HepG2 (cell line): ENCODE results near the gene ABCA4. TPM values are rescaled to one million over a fixed set of nuclear protein-coding genes. Genes with fewer than 3 reads are reported as not detected.

Source experiments
- ATF1 ChIP-seq: IDR thresholded peaks from 2 replicates; pipeline ENCODE4 v1.6.1; 2016; ENCODE audit warnings: mild to moderate bottlenecking, control low read depth
- HDAC2 ChIP-seq: sonication (generic); formaldehyde crosslinking; IDR thresholded peaks from 2 replicates; pipeline ENCODE4 v1.4.0; 2020; ENCODE audit warnings: missing genetic modification reagents
- HMGXB4 ChIP-seq, 2 experiments: sonication (generic) in 1 of 2; formaldehyde crosslinking in 1 of 2; IDR thresholded peaks; 2 replicates each; pipeline versions ENCODE4 v1.4.0 to v1.6.1; 2018 to 2020; ENCODE audit warnings: missing genetic modification reagents in 2 of 2, borderline replicate concordance in 1 of 2, low read depth in 1 of 2, mild to moderate bottlenecking in 1 of 2, missing biosample characterization in 1 of 2
- HNF1A ChIP-seq, 2 experiments: sonication (generic) in 1 of 2; formaldehyde crosslinking in 1 of 2; IDR thresholded peaks; 2 replicates each; pipeline versions ENCODE4 v1.4.0 to v1.6.1; 2016 to 2020; ENCODE audit warnings: borderline replicate concordance in 1 of 2, low read depth in 1 of 2, mild to moderate bottlenecking in 1 of 2, missing genetic modification reagents in 1 of 2
- HOMEZ ChIP-seq: IDR thresholded peaks from 2 replicates; pipeline ENCODE4 v1.6.1; 2016; ENCODE audit warnings: low read depth
- MIXL1 ChIP-seq: IDR thresholded peaks from 2 replicates; pipeline ENCODE4 v1.6.1; 2016
- PHF5A ChIP-seq: IDR thresholded peaks from one replicate; pipeline ENCODE4 v1.6.1; 2018; ENCODE audit warnings: low read depth, missing genetic modification reagents; ENCODE audit not compliant: unreplicated experiment
- PRDM10 ChIP-seq: sonication (generic); formaldehyde crosslinking; IDR thresholded peaks from 2 replicates; pipeline ENCODE4 v1.4.0; 2020; ENCODE audit warnings: low read depth, missing genetic modification reagents
- RELA ChIP-seq: sonication (generic); formaldehyde crosslinking; IDR thresholded peaks from 2 replicates; pipeline ENCODE4 v1.4.0; 2020; ENCODE audit warnings: missing genetic modification reagents
- ZNF574 ChIP-seq: sonication (generic); formaldehyde crosslinking; IDR thresholded peaks from 2 replicates; pipeline ENCODE4 v1.4.0; 2020; ENCODE audit warnings: missing genetic modification reagents
- ZNF670 ChIP-seq: sonication (generic); formaldehyde crosslinking; IDR thresholded peaks from 2 replicates; pipeline ENCODE4 v1.8.0; 2022; ENCODE audit warnings: mild to moderate bottlenecking, missing genetic modification reagents, borderline replicate concordance
- ZNF883 ChIP-seq: sonication (generic); formaldehyde crosslinking; IDR thresholded peaks from 2 replicates; pipeline ENCODE4 v1.5.1; 2020; ENCODE audit warnings: mild to moderate bottlenecking, missing genetic modification reagents; ENCODE audit errors: not compliant biosample characterization
- polyA plus RNA-seq, 8 experiments: library from polyadenylated mRNA; depleted of rRNA in 3 of 8; stranded (reverse) in 7 of 8; unstranded in 1 of 8; fragments of >200 nt; fragmentation: Illumina TruSeq in 4 of 8; extraction: Trizol in 4 of 8; gene quantifications; 2 replicates each; pipeline versions ENCODE4 v1.2.1 to v1.2.3, GENCODE V29; 2011 to 2016; ENCODE audit warnings: low read depth in 4 of 8, missing spikeins in 1 of 8, mixed read lengths in 1 of 8; ENCODE audit not compliant: insufficient read depth in 1 of 8
- total RNA-seq, 5 experiments: library from RNA; depleted of rRNA; stranded (reverse); fragments of >200 nt; fragmentation: Illumina TruSeq; extraction: Trizol; gene quantifications; 2 replicates each; pipeline ENCODE4 v1.2.3, GENCODE V29; 2016; ENCODE audit warnings: low read depth in 1 of 5

The ABCA4 gene
- total and polyA plus RNA-seq, 2 of the 13 experiments (the other 11 are each of a cell fraction or from before 2014, with no cell fraction given) = 0.24 to 0.67 TPM

- TF ChIP-seq PRDM10 (peak; percentile 47; the same call in 1 of the 2 replicates), HNF1A (IDR thresholded peaks at IDR 0.05; ENCODE audit: low read depth) (0 out of 2 replicates have a peak, but pooled peaks have one; percentile 10), HNF1A (CRISPR knock-in tag; IDR thresholded peaks at IDR 0.05; ENCODE audit: borderline replicate concordance) (no peak), MIXL1 (CRISPR knock-in tag) (0 out of 2 replicates have a peak, but pooled peaks have one; percentile 35), ATF1 (CRISPR knock-in tag) (no peak), ZNF670 (CRISPR knock-in tag) (0 out of 2 replicates have a peak, but pooled peaks have one; percentile 30), ZNF574 (CRISPR knock-in tag) (no peak), HMGXB4 (CRISPR knock-in tag; IDR thresholded peaks at IDR 0.05; ENCODE audit: borderline replicate concordance in 1 of 2, low read depth in 1 of 2) (no peak), HDAC2 (CRISPR knock-in tag) (peak; percentile 29; the same call in 1 of the 2 replicates), PHF5A (CRISPR knock-in tag) (no peak), ZNF883 (CRISPR knock-in tag) (no peak), RELA (CRISPR knock-in tag) (no peak), HOMEZ (CRISPR knock-in tag) (peak; percentile 78)
These were observed 52.6 kb downstream of the ABCA4 start (continued) for GRCh38 chr1:94068096-94068998.
